ENCODE data around the gene SEPTIN11. TPM values are rescaled to one million over a fixed set of nuclear protein-coding genes. Genes with fewer than 3 reads are reported as not detected.

SEPTIN11 gene
- total and polyA plus RNA-seq, 2 donors (not counting 1 experiment from before 2014, with no cell fraction given), result 688 to 1,286 TPM

DNA sequence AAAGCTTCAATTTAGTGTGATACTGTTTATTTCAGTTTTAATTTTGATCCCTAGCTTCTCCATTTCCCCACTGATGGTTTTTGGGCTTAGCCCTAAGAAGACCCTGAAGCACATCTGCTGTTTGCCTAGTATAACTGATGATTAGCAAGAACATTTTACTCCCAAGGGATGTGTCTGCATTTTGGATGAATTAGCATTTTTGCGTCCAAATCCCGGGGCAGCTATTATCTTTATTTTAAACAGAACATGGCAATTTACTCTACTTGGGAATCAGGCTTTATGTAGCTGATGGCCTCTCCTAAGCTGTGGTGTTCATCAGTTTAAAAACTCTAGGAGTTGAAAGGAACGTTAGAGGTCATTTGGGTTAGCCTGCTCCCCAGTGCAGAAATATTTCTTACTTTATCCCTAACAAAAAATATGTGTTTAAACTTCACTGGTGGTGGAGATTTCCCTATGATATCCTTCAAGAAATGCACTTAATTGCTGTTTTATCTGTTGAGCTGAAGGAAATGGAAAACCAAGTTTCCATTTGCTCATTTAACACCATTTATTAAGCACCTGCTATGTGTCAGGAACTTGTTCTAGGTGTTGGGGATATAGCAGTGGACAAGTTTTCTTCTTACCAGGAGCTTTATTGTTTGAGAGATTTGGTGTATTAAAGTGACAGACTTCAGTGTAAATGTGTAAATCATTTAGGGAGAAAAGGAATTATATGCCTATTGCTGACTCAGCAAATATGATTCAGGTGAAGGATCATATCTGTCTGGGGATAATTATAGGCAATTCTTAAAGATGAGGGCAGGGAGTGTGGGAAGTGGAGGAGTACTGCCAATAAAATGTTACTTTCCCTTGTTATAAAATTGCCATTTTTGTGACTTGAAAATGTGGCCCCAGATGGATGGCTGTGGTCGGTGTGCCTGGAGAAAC lies 3.4 kb downstream of the SEPTIN11 start:
- TF ChIP-seq EZH2 (IDR thresholded peaks at IDR 0.05; ENCODE audit: low read length, missing control alignments), result no peak
- no peak for TF ChIP-seq CTCF (conservative IDR thresholded peaks at IDR 0.05 in 1 of 2, IDR thresholded peaks at IDR 0.05 in 1 of 2; ENCODE audit: low read depth in 1 of 2, low read length in 2 of 2)
- H2AFZ ChIP-seq (ENCODE audit: low read length), result no peak overlapping the region
- no peaks in the 10 kb centered on the region for H3K9me3 ChIP-seq (ENCODE audit: control insufficient read depth, insufficient read depth, low read depth, low read length)
- peaks cover 3% of the 10 kb centered on the region for H3K36me3 ChIP-seq (ENCODE audit: control insufficient read depth, insufficient read depth, low read length)
- H3K79me2 ChIP-seq (ENCODE audit: control insufficient read depth, insufficient read depth, low read length), result peaks cover 98% of the 10 kb centered on the region
- no peak for DNase-seq (ENCODE audit: low read depth in 2 of 2)
- H4K20me1 ChIP-seq (ENCODE audit: control insufficient read depth, extremely low read depth, insufficient read depth, low read length), result peaks cover 8% of the 10 kb centered on the region
- peak overlapping the region; percentile 32 for H3K9ac ChIP-seq (ENCODE audit: insufficient read depth, low read length)
- H3K27ac ChIP-seq (ENCODE audit: insufficient read depth, low read length), result peak overlapping the region; percentile 94
- H3K27me3 ChIP-seq (ENCODE audit: control insufficient read depth, insufficient read depth, low read length), result no peaks in the 10 kb centered on the region
- peak overlapping the region; percentile 76 to 94 (median 92) for H3K4me3 ChIP-seq (replicated peaks in 1 of 4; ENCODE audit: control extremely low read depth in 1 of 4, insufficient read depth in 1 of 4, low read depth in 3 of 4, low read length in 4 of 4)
- H3K4me1 ChIP-seq (ENCODE audit: control insufficient read depth, extremely low read depth, insufficient read depth, low read length), result peaks cover 25% of the 10 kb centered on the region
- peak overlapping the region; percentile 93 for H3K4me2 ChIP-seq (ENCODE audit: extremely low read depth, insufficient read depth, low read length)

- Histone ChIP-seq H3K4me3 (replicated peaks in 1 of 4; ENCODE audit: control extremely low read depth in 1 of 4, insufficient read depth in 1 of 4, low read depth in 3 of 4, low read length in 4 of 4) (peak overlapping the region in 2 of 4 experiments; percentile 15 to 91), H4K20me1 (ENCODE audit: control insufficient read depth, extremely low read depth, insufficient read depth, low read length) (peaks cover 8% of the 10 kb centered on the region), H3K4me1 (ENCODE audit: control insufficient read depth, extremely low read depth, insufficient read depth, low read length) (peaks cover 25% of the 10 kb centered on the region), H3K36me3 (ENCODE audit: control insufficient read depth, insufficient read depth, low read length) (peaks cover 3% of the 10 kb centered on the region), H3K4me2 (ENCODE audit: extremely low read depth, insufficient read depth, low read length) (peak overlapping the region; percentile 93), H3K9me3 (ENCODE audit: control insufficient read depth, insufficient read depth, low read depth, low read length) (no peaks in the 10 kb centered on the region), H2AFZ (ENCODE audit: low read length) (no peak overlapping the region), H3K9ac (ENCODE audit: insufficient read depth, low read length) (no peak overlapping the region), H3K27ac (ENCODE audit: insufficient read depth, low read length) (no peak overlapping the region), H3K79me2 (ENCODE audit: control insufficient read depth, insufficient read depth, low read length) (peaks cover 98% of the 10 kb centered on the region), H3K27me3 (ENCODE audit: control insufficient read depth, insufficient read depth, low read length) (no peaks in the 10 kb centered on the region)
- peak; percentile 36 to 57 for DNase-seq (ENCODE audit: low read depth in 2 of 2)
- TF ChIP-seq CTCF (conservative IDR thresholded peaks at IDR 0.05 in 1 of 2, IDR thresholded peaks at IDR 0.05 in 1 of 2; ENCODE audit: low read depth in 1 of 2, low read length in 2 of 2), result no peak
- TF ChIP-seq EZH2 (IDR thresholded peaks at IDR 0.05; ENCODE audit: low read length, missing control alignments), result no peak
Observed at GRCh38 chr4:76953956-76954355, 4.4 kb downstream of the SEPTIN11 start.

DNA sequence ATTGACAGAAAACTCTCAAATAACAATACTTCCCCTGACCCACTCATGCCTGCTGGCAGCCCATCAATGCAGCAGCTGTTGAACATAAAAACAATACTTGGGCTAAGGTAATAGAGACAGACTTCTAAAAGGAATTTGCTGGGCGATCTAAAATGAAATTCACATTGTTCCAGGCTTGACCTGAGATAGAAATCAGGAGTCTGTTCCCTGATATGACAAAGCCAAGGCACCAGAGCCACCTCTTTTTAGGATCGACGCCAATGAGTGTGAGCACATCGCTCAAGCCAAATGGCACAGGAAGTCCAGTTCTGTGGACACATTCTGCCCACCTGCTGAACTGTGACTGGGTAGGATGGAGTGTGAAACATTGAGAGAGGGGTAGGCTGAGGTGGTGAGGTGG lies 4.9 kb downstream of the SEPTIN11 start:
- no peak for DNase-seq (ENCODE audit: low read depth in 2 of 2)
- no peak overlapping the region for H2AFZ ChIP-seq (ENCODE audit: low read length)
- H3K4me1 ChIP-seq (ENCODE audit: control insufficient read depth, extremely low read depth, insufficient read depth, low read length), result peaks cover 25% of the 10 kb centered on the region
- H3K36me3 ChIP-seq (ENCODE audit: control insufficient read depth, insufficient read depth, low read length), result peaks cover 3% of the 10 kb centered on the region
- TF ChIP-seq EZH2 (IDR thresholded peaks at IDR 0.05; ENCODE audit: low read length, missing control alignments), result no peak
- no peak for TF ChIP-seq CTCF (conservative IDR thresholded peaks at IDR 0.05 in 1 of 2, IDR thresholded peaks at IDR 0.05 in 1 of 2; ENCODE audit: low read depth in 1 of 2, low read length in 2 of 2)
- H3K9ac ChIP-seq (ENCODE audit: insufficient read depth, low read length), result no peak overlapping the region
- peak overlapping the region in 1 of 4 experiments; percentile 91 for H3K4me3 ChIP-seq (replicated peaks in 1 of 4; ENCODE audit: control extremely low read depth in 1 of 4, insufficient read depth in 1 of 4, low read depth in 3 of 4, low read length in 4 of 4)
- H4K20me1 ChIP-seq (ENCODE audit: control insufficient read depth, extremely low read depth, insufficient read depth, low read length), result peaks cover 8% of the 10 kb centered on the region
- H3K79me2 ChIP-seq (ENCODE audit: control insufficient read depth, insufficient read depth, low read length), result peaks cover 99% of the 10 kb centered on the region
- H3K9me3 ChIP-seq (ENCODE audit: control insufficient read depth, insufficient read depth, low read depth, low read length), result no peaks in the 10 kb centered on the region
- no peaks in the 10 kb centered on the region for H3K27me3 ChIP-seq (ENCODE audit: control insufficient read depth, insufficient read depth, low read length)
- H3K27ac ChIP-seq (ENCODE audit: insufficient read depth, low read length), result no peak overlapping the region
- H3K4me2 ChIP-seq (ENCODE audit: extremely low read depth, insufficient read depth, low read length), result no peak overlapping the region

Data from fibroblast of lung (primary cell).